Activated CD4-positive, alpha-beta memory T cell treated with anti-CD3 and anti-CD28 coated beads for 36 hours (primary cell): Measurements from ENCODE around the gene DARS2. TPM values are rescaled to one million over a fixed set of nuclear protein-coding genes. Genes with fewer than 3 reads are reported as not detected.
"Not testable (repeated sequence)": the region's sequence is repeated elsewhere in the genome, so short reads cannot be mapped to it uniquely, and the experiment has no call there.

Experiments used
- CTCF ChIA-PET: fragments of 350-600 bp; sonication (Branson Sonifier 250); formaldehyde crosslinking; loops from one replicate; lab custom pipeline; 2021; ENCODE audit warnings: antibody characterized with exemption, inconsistent platforms; lab: Charles Lee
- POLR2A ChIA-PET: fragments of 350-600 bp; sonication (Branson Sonifier 250); formaldehyde crosslinking; loops from one replicate; lab custom pipeline; 2021; ENCODE audit warnings: antibody characterized with exemption; lab: Charles Lee
- DNase-seq: peaks from one replicate; pipeline ENCODE4 v3.0.0-alpha.2; 2020
- H3K27ac Mint-ChIP-seq: one replicate; pipeline ENCODE4 v1.8.0; 2021; ENCODE audit warnings: mixed read lengths
- H3K27me3 Mint-ChIP-seq: one replicate; pipeline ENCODE4 v1.8.0; 2021; ENCODE audit warnings: mixed read lengths
- H3K36me3 Mint-ChIP-seq: one replicate; pipeline ENCODE4 v1.8.0; 2021; ENCODE audit warnings: mixed read lengths
- H3K4me1 Mint-ChIP-seq: one replicate; pipeline ENCODE4 v1.8.0; 2021; ENCODE audit warnings: low read depth, mixed read lengths
- H3K4me3 Mint-ChIP-seq: one replicate; pipeline ENCODE4 v1.8.0; 2021; ENCODE audit warnings: mild to moderate bottlenecking, mixed read lengths
- H3K9me3 Mint-ChIP-seq: one replicate; pipeline ENCODE4 v1.8.0; 2021; ENCODE audit warnings: mixed read lengths
- intact Hi-C: fragments of 100-400 bp; cut with micrococcal nuclease; formaldehyde crosslinking; loops from one replicate; pipeline ENCODE4 v1.15.1; 2023
- total RNA-seq, 2 experiments: library from RNA; stranded (reverse); gene quantifications; one replicate each; pipeline ENCODE4 v1.2.3, GENCODE V29; 2021

Gene DARS2
- total RNA-seq, 2 experiments from 2014 or later = 43.1 to 43.6 TPM

GRCh38 chr1:173868266-173869020 lies 44.0 kb downstream of the DARS2 start, which contains the start of gene ZBTB37:
Gene ZBTB37 (plus strand): TSS chr1:173868380. CDS start chr1:173870226, 1,846 bp downstream.
- POLR2A ChIA-PET = interaction anchor here (0.6 to 3.2 kb wide), 16 partner anchors 9 to 1336 kb away, joined by 3 to 25 read pairs (median 3); partner anchors contain the start of genes CENPL, DARS2, KLHL20 and MRPS14
- Mint-ChIP-seq H3K9me3 (no peaks in the 10 kb centered on the region), H3K27me3 (peaks cover 3% of the 10 kb centered on the region), H3K27ac (peak within 1 kb of the TSS; percentile 98), H3K36me3 (peaks cover 55% of the 10 kb centered on the region), H3K4me1 (peaks cover 69% of the 10 kb centered on the region), H3K4me3 (peak within 1 kb of the TSS; percentile 99)
- intact Hi-C loops = loop anchor here (1.0 to 5.0 kb wide), 10 partner anchors 44 to 1336 kb away; partner anchors contain the start of genes CACYBP, CENPL, DARS2 and KLHL20
- CTCF ChIA-PET = interaction anchor here (0.6 kb wide), 1 partner anchor 621 kb away, joined by 3 read pairs; no protein-coding TSS in a partner anchor
- peak; percentile 97 for DNase-seq

- ChIA-PET POLR2A (interaction anchor here (0.7 to 3.2 kb wide), 9 partner anchors 9 to 1154 kb away, joined by 3 to 25 read pairs (median 3); partner anchors contain the start of genes CENPL, DARS2, MRPS14 and RC3H1), CTCF (interaction anchor here (1.1 kb wide), 1 partner anchor 439 kb away, joined by 4 read pairs; no protein-coding TSS in a partner anchor)
- peak overlapping the region; percentile 99 for H3K4me3 Mint-ChIP-seq
- H3K36me3 Mint-ChIP-seq = peaks cover 51% of the 10 kb centered on the region
- H3K27me3 Mint-ChIP-seq = peaks cover 3% of the 10 kb centered on the region
- peak overlapping the region; percentile 98 for H3K27ac Mint-ChIP-seq
- peaks cover 63% of the 10 kb centered on the region for H3K4me1 Mint-ChIP-seq
- DNase-seq = no peak
- no peaks in the 10 kb centered on the region for H3K9me3 Mint-ChIP-seq
- intact Hi-C loops = loop anchor here (2.0 to 5.0 kb wide), 2 partner anchors 336 to 1122 kb away; no protein-coding TSS in a partner anchor
Observed at GRCh38 chr1:173869021-173869359, 44.5 kb downstream of the DARS2 start.

- Mint-ChIP-seq H3K4me1 (peaks cover 53% of the 10 kb centered on the region), H3K4me3 (peak overlapping the region; percentile 52), H3K36me3 (peaks cover 36% of the 10 kb centered on the region), H3K9me3 (no peaks in the 10 kb centered on the region), H3K27me3 (peaks cover 3% of the 10 kb centered on the region), H3K27ac (peak overlapping the region; percentile 98)
- ChIA-PET POLR2A (interaction anchor here (0.7 to 1.2 kb wide), 7 partner anchors 9 to 152 kb away, joined by 3 to 5 read pairs (median 3); partner anchors contain the start of genes CENPL and DARS2), CTCF (interaction anchor here (0.5 to 1.6 kb wide), 4 partner anchors 47 to 440 kb away, joined by 3 to 4 read pairs (median 4); no protein-coding TSS in a partner anchor)
- intact Hi-C loops = loop anchor here (5.0 kb wide), 1 partner anchor 82 kb away; no protein-coding TSS in a partner anchor
- DNase-seq = peak; percentile 73
Observed at GRCh38 chr1:173870252-173871075, 46.0 kb downstream of the DARS2 start.

DNA sequence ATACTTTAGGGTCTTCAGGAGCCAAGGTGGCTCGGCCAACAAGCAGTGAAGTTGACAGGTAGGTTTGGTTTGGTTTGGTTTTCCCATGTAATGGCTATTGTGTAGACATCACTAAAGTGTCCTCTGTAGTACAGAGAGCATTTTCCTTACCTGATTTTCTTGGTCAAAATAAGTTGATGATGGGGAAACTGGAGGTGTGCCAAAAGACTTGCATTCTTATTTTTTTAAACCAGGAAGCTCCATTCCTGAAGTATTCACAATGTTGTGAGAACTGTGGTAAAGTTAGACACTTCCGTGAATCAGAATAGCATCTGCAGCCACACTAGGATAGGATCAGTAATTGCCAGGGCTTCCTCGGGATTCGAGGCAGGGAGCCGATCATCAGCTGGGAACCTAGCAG lies 46.6 kb downstream of the DARS2 start:
- Mint-ChIP-seq H3K27ac (peak overlapping the region; percentile 98), H3K36me3 (peaks cover 35% of the 10 kb centered on the region), H3K4me3 (peak overlapping the region; percentile 52), H3K4me1 (peaks cover 47% of the 10 kb centered on the region), H3K9me3 (no peaks in the 10 kb centered on the region), H3K27me3 (peaks cover 3% of the 10 kb centered on the region)
- ChIA-PET POLR2A (interaction anchor here (1.2 kb wide), 1 partner anchor 151 kb away, joined by 3 read pairs; no protein-coding TSS in a partner anchor), CTCF (interaction anchor here (1.6 kb wide), 1 partner anchor 392 kb away, joined by 3 read pairs; no protein-coding TSS in a partner anchor)
- DNase-seq = no peak
- intact Hi-C loops = loop anchor here (5.0 kb wide), 1 partner anchor 81 kb away; no protein-coding TSS in a partner anchor

DNA sequence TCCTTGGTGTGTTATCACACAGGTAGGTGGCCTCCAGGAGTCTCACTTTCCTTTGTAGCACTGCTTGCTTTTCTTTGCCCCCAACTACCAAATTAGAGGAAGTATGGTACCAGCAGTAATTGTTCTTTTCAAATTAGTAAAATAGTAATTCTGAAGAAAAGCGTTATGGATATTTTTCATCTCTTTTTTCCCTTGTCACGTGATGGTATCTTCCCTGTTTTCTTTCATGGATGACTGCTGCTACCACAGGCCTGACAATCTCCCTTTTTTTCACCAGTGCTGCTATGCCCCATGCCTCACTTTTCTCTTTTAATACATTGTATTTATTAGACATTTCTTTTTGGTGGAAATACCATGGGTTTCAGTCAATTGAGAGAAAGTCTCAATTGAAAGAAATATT lies 47.0 kb downstream of the DARS2 start:
- intact Hi-C loops = loop anchor here (5.0 kb wide), 1 partner anchor 81 kb away; no protein-coding TSS in a partner anchor
- Mint-ChIP-seq H3K4me3 (peak overlapping the region; percentile 38), H3K36me3 (peaks cover 32% of the 10 kb centered on the region)

DNA sequence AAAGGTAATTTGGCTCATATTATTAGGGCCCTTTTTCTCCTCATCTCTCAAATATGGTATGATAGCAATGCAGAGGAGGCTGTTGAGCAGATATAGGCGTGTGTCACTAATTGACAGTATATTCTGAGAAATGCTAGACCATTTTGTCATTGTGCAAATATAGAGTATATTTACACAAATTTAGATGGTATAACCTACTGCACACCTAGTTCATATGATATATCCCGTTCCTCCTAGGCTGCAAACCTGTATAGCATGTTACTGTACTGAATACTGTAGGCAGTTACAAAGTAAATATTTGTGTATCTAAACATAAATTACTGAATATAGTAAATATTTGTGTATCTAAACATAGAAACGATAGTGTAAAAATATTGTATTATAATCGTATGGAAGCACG lies 52.3 kb downstream of the DARS2 start:
- H3K36me3 Mint-ChIP-seq = peaks cover 23% of the 10 kb centered on the region
- no peak overlapping the region for H3K4me3 Mint-ChIP-seq
- no peaks in the 10 kb centered on the region for H3K9me3 Mint-ChIP-seq
- POLR2A ChIA-PET = no interaction called here
- CTCF ChIA-PET = no interaction called here
- DNase-seq = no peak
- no peak overlapping the region for H3K27ac Mint-ChIP-seq
- no peaks in the 10 kb centered on the region for H3K27me3 Mint-ChIP-seq
- peaks cover 11% of the 10 kb centered on the region for H3K4me1 Mint-ChIP-seq
- intact Hi-C loops = no loop called here

More for the DNA sequence above, 47.0 kb downstream of the DARS2 start:
- H3K4me1 Mint-ChIP-seq = peaks cover 45% of the 10 kb centered on the region
- no peak for DNase-seq
- H3K9me3 Mint-ChIP-seq = no peaks in the 10 kb centered on the region
- ChIA-PET CTCF (interaction anchor here (1.6 kb wide), 1 partner anchor 392 kb away, joined by 3 read pairs; no protein-coding TSS in a partner anchor), POLR2A (no interaction called here)
- H3K27ac Mint-ChIP-seq = peak overlapping the region; percentile 98
- H3K27me3 Mint-ChIP-seq = peaks cover 3% of the 10 kb centered on the region

- H3K4me1 Mint-ChIP-seq = peaks cover 5% of the 10 kb centered on the region
- DNase-seq = no peak
- no peaks in the 10 kb centered on the region for H3K27me3 Mint-ChIP-seq
- H3K9me3 Mint-ChIP-seq = no peaks in the 10 kb centered on the region
- POLR2A ChIA-PET = no interaction called here
- CTCF ChIA-PET = no interaction called here
- H3K36me3 Mint-ChIP-seq = peaks cover 20% of the 10 kb centered on the region
- intact Hi-C loops = no loop called here
- H3K4me3 Mint-ChIP-seq = no peak overlapping the region
- H3K27ac Mint-ChIP-seq = no peak overlapping the region
Observed at GRCh38 chr1:173878251-173878650, 53.8 kb downstream of the DARS2 start.

DNA sequence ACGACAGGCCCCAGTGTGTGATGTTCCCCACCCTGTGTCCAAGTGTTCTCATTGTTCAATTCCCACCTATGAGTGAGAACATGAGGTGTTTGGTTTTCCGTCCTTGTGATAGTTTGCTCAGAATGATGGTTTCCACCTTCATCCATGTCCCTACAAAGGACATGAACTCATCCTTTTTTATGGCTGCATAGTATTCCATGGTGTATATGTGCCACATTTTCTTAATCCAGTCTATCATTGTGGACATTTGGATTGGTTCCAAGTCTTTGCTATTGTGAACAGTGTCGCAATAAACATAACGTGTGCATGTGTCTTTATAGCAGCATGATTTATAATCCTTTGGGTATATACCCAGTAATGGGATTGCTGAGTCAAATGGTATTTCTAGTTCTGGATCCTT lies 56.6 kb downstream of the DARS2 start:
- H3K27ac Mint-ChIP-seq, POLR2A ChIA-PET, H3K4me3 Mint-ChIP-seq, H3K9me3 Mint-ChIP-seq, CTCF ChIA-PET, intact Hi-C loops, H3K27me3 Mint-ChIP-seq, DNase-seq, H3K4me1 Mint-ChIP-seq: not testable (repeated sequence)
- H3K36me3 Mint-ChIP-seq = peaks cover 24% of the 10 kb centered on the region

DNA sequence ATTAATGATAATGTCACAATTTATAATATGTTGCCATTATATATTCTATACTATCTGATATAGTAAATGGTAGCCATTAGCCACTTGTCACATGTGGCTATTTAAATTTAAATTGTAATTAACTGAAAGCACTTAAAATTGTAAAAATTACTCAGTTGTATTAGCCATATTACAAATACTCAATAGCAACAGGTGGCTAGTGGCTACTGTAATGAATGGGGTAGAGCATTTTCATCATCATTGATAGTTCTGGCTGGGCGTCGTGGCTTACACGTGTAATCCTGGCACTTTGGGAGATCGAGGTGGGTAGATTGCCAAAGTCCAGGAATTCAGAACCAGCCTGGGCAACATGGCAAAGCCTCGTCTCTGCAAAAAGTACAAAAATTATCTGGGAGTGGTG lies 60.2 kb downstream of the DARS2 start:
- POLR2A ChIA-PET = no interaction called here

DNA sequence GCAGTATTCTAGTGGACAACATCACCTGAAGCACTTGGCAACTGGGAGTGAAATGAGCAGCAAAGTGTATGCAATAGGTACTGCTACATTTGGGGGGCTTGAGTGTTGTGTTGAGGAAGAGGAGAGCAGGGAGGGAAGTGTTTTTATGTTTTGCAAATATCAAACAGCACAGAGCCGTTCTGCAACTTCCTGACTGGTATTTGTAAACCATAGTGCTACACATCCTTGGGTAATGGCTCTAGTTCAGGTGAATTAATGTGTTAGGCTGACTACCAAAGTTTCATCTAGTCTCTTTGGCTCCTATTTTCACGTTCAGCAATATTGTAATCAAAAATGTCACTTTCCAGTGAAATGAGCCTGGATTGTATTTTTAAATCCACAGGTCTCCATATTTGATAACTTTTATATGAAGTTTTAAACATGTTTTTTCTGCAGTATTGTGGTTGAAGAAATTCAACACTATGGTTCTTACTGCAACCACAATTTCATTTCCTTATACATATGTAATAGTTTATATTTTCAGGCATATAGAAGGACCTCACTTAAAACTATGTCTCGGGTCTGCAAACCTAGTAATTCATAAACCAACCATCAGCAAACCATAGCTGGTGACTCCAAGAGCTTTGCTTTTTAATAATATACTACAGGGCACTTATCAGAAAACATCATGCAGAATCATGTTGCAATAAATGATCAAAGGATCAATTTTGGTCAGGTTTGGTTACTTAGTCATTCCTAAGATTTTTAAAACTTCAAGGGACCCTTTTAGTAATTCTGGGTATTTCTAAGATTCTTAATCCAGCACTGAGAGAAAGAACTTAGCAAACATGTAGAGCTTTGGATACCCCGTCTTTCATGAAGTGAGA lies 62.5 kb downstream of the DARS2 start:
- Mint-ChIP-seq H3K27me3 (no peaks in the 10 kb centered on the region), H3K27ac (no peak overlapping the region), H3K9me3 (no peaks in the 10 kb centered on the region), H3K36me3 (peaks cover 35% of the 10 kb centered on the region), H3K4me3 (no peak overlapping the region), H3K4me1 (peaks cover 23% of the 10 kb centered on the region)
- DNase-seq = no peak
- ChIA-PET POLR2A (interaction anchor here (0.5 kb wide), 1 partner anchor 57 kb away, joined by 4 read pairs; no protein-coding TSS in a partner anchor), CTCF (no interaction called here)
- intact Hi-C loops = no loop called here

More for the DNA sequence above, 60.2 kb downstream of the DARS2 start:
- H3K4me3 Mint-ChIP-seq = no peak overlapping the region
- no peak for DNase-seq
- H3K27ac Mint-ChIP-seq = no peak overlapping the region
- H3K36me3 Mint-ChIP-seq = peaks cover 31% of the 10 kb centered on the region
- H3K27me3 Mint-ChIP-seq = no peaks in the 10 kb centered on the region
- CTCF ChIA-PET = no interaction called here
- H3K4me1 Mint-ChIP-seq = peaks cover 19% of the 10 kb centered on the region
- H3K9me3 Mint-ChIP-seq = no peaks in the 10 kb centered on the region
- intact Hi-C loops = no loop called here

- POLR2A ChIA-PET = no interaction called here
- no peaks in the 10 kb centered on the region for H3K9me3 Mint-ChIP-seq
- CTCF ChIA-PET = no interaction called here
- H3K4me1 Mint-ChIP-seq = peaks cover 23% of the 10 kb centered on the region
- intact Hi-C loops = no loop called here
- DNase-seq = no peak
- no peak overlapping the region for H3K27ac Mint-ChIP-seq
- peaks cover 35% of the 10 kb centered on the region for H3K36me3 Mint-ChIP-seq
- H3K27me3 Mint-ChIP-seq = no peaks in the 10 kb centered on the region
- no peak overlapping the region for H3K4me3 Mint-ChIP-seq
Observed at GRCh38 chr1:173887627-173888026, 63.2 kb downstream of the DARS2 start.
